Naive B cell (primary cell): ENCODE measurements around the gene NCAM2. TPM values are rescaled to one million over a fixed set of nuclear protein-coding genes. Genes with fewer than 3 reads are reported as not detected.
"Not testable (repeated sequence)": the region's sequence is repeated elsewhere in the genome, so short reads cannot be mapped to it uniquely, and the experiment has no call there.

Source experiments
- ATAC-seq, 2 donors: fragments of 150-1000 bp; cut with Tn5 transposase; 2 replicates each; pipeline ENCODE4 v1.10.0; 2021; ENCODE audit warnings: low read depth in 2 of 2, mild to moderate bottlenecking in 2 of 2, moderate library complexity in 2 of 2
- DNase-seq: peaks from one replicate; pipeline ENCODE4 v3.0.0; 2022
- H3K27ac Mint-ChIP-seq, 6 donors: one replicate each; pipeline ENCODE4 v1.8.0; 2020 to 2022; ENCODE audit warnings: mild to moderate bottlenecking in 6 of 6, mixed read lengths in 6 of 6, moderate library complexity in 5 of 6, inconsistent platforms in 2 of 6
- H3K27me3 Mint-ChIP-seq, 3 donors: one replicate each; pipeline ENCODE4 v1.8.0; 2021 to 2022; ENCODE audit warnings: mixed read lengths in 3 of 3, mild to moderate bottlenecking in 1 of 3
- H3K36me3 Mint-ChIP-seq, 2 donors: one replicate each; pipeline ENCODE4 v1.8.0; 2020 to 2022; ENCODE audit warnings: mixed read lengths in 2 of 2, inconsistent platforms in 1 of 2, mild to moderate bottlenecking in 1 of 2
- H3K4me1 Mint-ChIP-seq, 3 donors: one replicate each; pipeline ENCODE4 v1.8.0; 2020 to 2022; ENCODE audit warnings: mixed read lengths in 3 of 3, inconsistent platforms in 1 of 3, mild to moderate bottlenecking in 1 of 3, moderate library complexity in 1 of 3
- H3K4me3 Mint-ChIP-seq, 8 donors: one replicate each; pipeline ENCODE4 v1.8.0; 2020 to 2022; ENCODE audit warnings: mild to moderate bottlenecking in 8 of 8, mixed read lengths in 8 of 8, moderate library complexity in 8 of 8, inconsistent platforms in 2 of 8
- H3K9me3 Mint-ChIP-seq, 7 donors: one replicate each; pipeline ENCODE4 v1.8.0; 2020 to 2022; ENCODE audit warnings: mixed read lengths in 7 of 7, mild to moderate bottlenecking in 5 of 7, inconsistent platforms in 2 of 7, moderate library complexity in 1 of 7
- polyA plus RNA-seq, 6 donors: library from polyadenylated mRNA; unstranded; fragments of 300-500 nt; fragmentation: Illumina TruSeq; gene quantifications; one replicate each; pipeline ENCODE4 v1.2.3, GENCODE V29; 2021; ENCODE audit warnings: low read depth in 6 of 6

Gene NCAM2
- polyA plus RNA-seq, 6 donors from 2014 or later = 0.44 to 2.5 (median 2.4) TPM; not detected in 3

- Mint-ChIP-seq H3K4me3 (no peak overlapping the region), H3K9me3 (peaks cover 0 to 4% (median 0%) of the 10 kb centered on the region in 7 donors), H3K27ac (no peak overlapping the region), H3K36me3 (no peaks in the 10 kb centered on the region), H3K4me1 (no peaks in the 10 kb centered on the region), H3K27me3 (no peaks in the 10 kb centered on the region)
- ATAC-seq = no peak
- DNase-seq = no peak
Measured at GRCh38 chr21:21148009-21148408, 149.8 kb downstream of the NCAM2 start.

- H3K36me3 Mint-ChIP-seq = no peaks in the 10 kb centered on the region
- peaks cover 0 to 4% (median 0%) of the 10 kb centered on the region in 7 donors for H3K9me3 Mint-ChIP-seq
- H3K4me1 Mint-ChIP-seq = no peaks in the 10 kb centered on the region
- no peaks in the 10 kb centered on the region for H3K27me3 Mint-ChIP-seq
- no peak overlapping the region for H3K4me3 Mint-ChIP-seq
- no peak for ATAC-seq
- DNase-seq = no peak
- no peak overlapping the region for H3K27ac Mint-ChIP-seq
Measured at GRCh38 chr21:21148514-21148913, 150.3 kb downstream of the NCAM2 start.

GRCh38 chr21:21149445-21149844 lies 151.2 kb downstream of the NCAM2 start:
- H3K9me3 Mint-ChIP-seq, H3K27me3 Mint-ChIP-seq, ATAC-seq, H3K4me1 Mint-ChIP-seq, H3K4me3 Mint-ChIP-seq, H3K36me3 Mint-ChIP-seq, H3K27ac Mint-ChIP-seq, DNase-seq: not testable (repeated sequence)

- H3K36me3 Mint-ChIP-seq = no peaks in the 10 kb centered on the region
- DNase-seq (no peak), ATAC-seq (no peak)
- no peak overlapping the region for H3K4me3 Mint-ChIP-seq
- H3K4me1 Mint-ChIP-seq = no peaks in the 10 kb centered on the region
- H3K27me3 Mint-ChIP-seq = peaks cover 0 to 3% (median 0%) of the 10 kb centered on the region in 3 donors
- H3K27ac Mint-ChIP-seq = no peak overlapping the region
- peaks cover 0 to 4% (median 0%) of the 10 kb centered on the region in 7 donors for H3K9me3 Mint-ChIP-seq
Measured at GRCh38 chr21:21151231-21151630, 153.0 kb downstream of the NCAM2 start.

- no peaks in the 10 kb centered on the region for H3K9me3 Mint-ChIP-seq
- H3K4me1 Mint-ChIP-seq = no peaks in the 10 kb centered on the region
- ATAC-seq = no peak
- H3K36me3 Mint-ChIP-seq = no peaks in the 10 kb centered on the region
- no peak overlapping the region for H3K4me3 Mint-ChIP-seq
- DNase-seq = no peak
- H3K27ac Mint-ChIP-seq = no peak overlapping the region
- peaks cover 0 to 3% (median 0%) of the 10 kb centered on the region in 3 donors for H3K27me3 Mint-ChIP-seq
Measured at GRCh38 chr21:21156397-21156796, 158.2 kb downstream of the NCAM2 start.

- no peaks in the 10 kb centered on the region for H3K4me1 Mint-ChIP-seq
- ATAC-seq = no peak
- no peak overlapping the region for H3K27ac Mint-ChIP-seq
Measured at GRCh38 chr21:21156957-21157356, 158.7 kb downstream of the NCAM2 start.

GRCh38 chr21:21158376-21158918 lies 160.2 kb downstream of the NCAM2 start:
- DNase-seq (no peak), ATAC-seq (no peak)
- H3K27ac Mint-ChIP-seq = peak overlapping the region in 1 of 6 donors; percentile 12
- H3K9me3 Mint-ChIP-seq = no peaks in the 10 kb centered on the region
- H3K27me3 Mint-ChIP-seq = peaks cover 0 to 3% (median 0%) of the 10 kb centered on the region in 3 donors
- no peaks in the 10 kb centered on the region for H3K36me3 Mint-ChIP-seq
- H3K4me3 Mint-ChIP-seq = no peak overlapping the region
- H3K4me1 Mint-ChIP-seq = peaks cover 4 to 10% (median 6%) of the 10 kb centered on the region in 3 donors

More at GRCh38 chr21:21156957-21157356, 158.7 kb downstream of the NCAM2 start:
- Mint-ChIP-seq H3K27me3 (peaks cover 0 to 3% (median 0%) of the 10 kb centered on the region in 3 donors), H3K9me3 (no peaks in the 10 kb centered on the region), H3K36me3 (no peaks in the 10 kb centered on the region), H3K4me3 (no peak overlapping the region)
- no peak for DNase-seq

GRCh38 chr21:21159253-21159899 lies 161.2 kb downstream of the NCAM2 start:
- DNase-seq (no peak), ATAC-seq (no peak)
- Mint-ChIP-seq H3K36me3 (no peaks in the 10 kb centered on the region), H3K4me3 (no peak overlapping the region), H3K4me1 (peaks cover 4 to 10% (median 7%) of the 10 kb centered on the region in 3 donors), H3K27me3 (peaks cover 0 to 3% (median 0%) of the 10 kb centered on the region in 3 donors), H3K27ac (no peak overlapping the region), H3K9me3 (no peaks in the 10 kb centered on the region)

- H3K36me3 Mint-ChIP-seq = no peaks in the 10 kb centered on the region
- DNase-seq (peak; percentile 1), ATAC-seq (peak in 1 of 2 donors; percentile 41)
- H3K4me3 Mint-ChIP-seq = no peak overlapping the region
- H3K27me3 Mint-ChIP-seq = no peaks in the 10 kb centered on the region
- H3K27ac Mint-ChIP-seq = no peak overlapping the region
- H3K4me1 Mint-ChIP-seq = peaks cover 4 to 10% (median 7%) of the 10 kb centered on the region in 3 donors
- H3K9me3 Mint-ChIP-seq = peaks cover 0 to 5% (median 0%) of the 10 kb centered on the region in 7 donors
Measured at GRCh38 chr21:21162786-21163185, 164.6 kb downstream of the NCAM2 start.

GRCh38 chr21:21163904-21164303 lies 165.7 kb downstream of the NCAM2 start:
- Mint-ChIP-seq H3K36me3 (no peaks in the 10 kb centered on the region), H3K27me3 (no peaks in the 10 kb centered on the region), H3K4me1 (peaks cover 4 to 10% (median 7%) of the 10 kb centered on the region in 3 donors), H3K9me3 (peaks cover 0 to 7% (median 0%) of the 10 kb centered on the region in 7 donors), H3K4me3 (no peak overlapping the region), H3K27ac (no peak overlapping the region)
- ATAC-seq (peak in 1 of 2 donors; percentile 54), DNase-seq (peak; percentile 23)

- Mint-ChIP-seq H3K36me3 (no peaks in the 10 kb centered on the region), H3K4me1 (peaks cover 4 to 10% (median 7%) of the 10 kb centered on the region in 3 donors), H3K4me3 (no peak overlapping the region), H3K9me3 (peaks cover 0 to 7% (median 0%) of the 10 kb centered on the region in 7 donors), H3K27me3 (no peaks in the 10 kb centered on the region), H3K27ac (no peak overlapping the region)
- ATAC-seq (no peak), DNase-seq (no peak)
Measured at GRCh38 chr21:21165063-21165645, 166.9 kb downstream of the NCAM2 start.

- peak overlapping the region in 1 of 6 donors; percentile 62 for H3K27ac Mint-ChIP-seq
- DNase-seq (no peak), ATAC-seq (no peak)
- no peaks in the 10 kb centered on the region for H3K36me3 Mint-ChIP-seq
- H3K4me3 Mint-ChIP-seq = no peak overlapping the region
- H3K27me3 Mint-ChIP-seq = no peaks in the 10 kb centered on the region
- peaks cover 0 to 11% (median 7%) of the 10 kb centered on the region in 3 donors for H3K4me1 Mint-ChIP-seq
- H3K9me3 Mint-ChIP-seq = no peaks in the 10 kb centered on the region
Measured at GRCh38 chr21:21174676-21175075, 176.5 kb downstream of the NCAM2 start.

- DNase-seq (no peak), ATAC-seq (no peak)
- Mint-ChIP-seq H3K9me3 (no peaks in the 10 kb centered on the region), H3K4me3 (no peak overlapping the region), H3K27ac (no peak overlapping the region), H3K27me3 (no peaks in the 10 kb centered on the region), H3K4me1 (peaks cover 0 to 11% (median 7%) of the 10 kb centered on the region in 3 donors), H3K36me3 (no peaks in the 10 kb centered on the region)
Measured at GRCh38 chr21:21175798-21176334, 177.7 kb downstream of the NCAM2 start.
